Measurements from ENCODE around the gene APOD. TPM values are rescaled to one million over a fixed set of nuclear protein-coding genes. Genes with fewer than 3 reads are reported as not detected.

Gene APOD
- total RNA-seq, 1 donor from 2014 or later = 0.35 TPM

GRCh38 chr3:195539479-195539878 is 44.3 kb downstream of the APOD start:
- Mint-ChIP-seq H3K36me3 (ENCODE audit: low read depth) (peaks cover 31% of the 10 kb centered on the region), H3K27me3 (no peaks in the 10 kb centered on the region), H3K27ac (peak overlapping the region; percentile 53), H3K4me1 (peaks cover 82% of the 10 kb centered on the region), H3K9me3 (no peaks in the 10 kb centered on the region), H3K4me3 (peak overlapping the region; percentile 49)
- ATAC-seq (ENCODE audit: low read depth) (no peak), DNase-seq (no peak)
- intact Hi-C loops (cut with micrococcal nuclease) = no loop called here
- CTCF ChIA-PET = interaction anchor here (2.3 kb wide), 1 partner anchor 268 kb away, joined by 12 read pairs; the partner anchor contains the start of gene XXYLT1
- TF ChIP-seq CTCF (IDR thresholded peaks at IDR 0.05) = no peak
- POLR2A ChIA-PET = interaction anchor here (1.0 kb wide), 1 partner anchor 867 kb away, joined by 3 read pairs; the partner anchor contains the start of gene LSG1

GRCh38 chr3:195537995-195538394 is 45.7 kb downstream of the APOD start:
- H3K27me3 Mint-ChIP-seq = no peaks in the 10 kb centered on the region
- peak; percentile 46 for ATAC-seq (ENCODE audit: low read depth)
- ChIA-PET POLR2A (interaction anchor here (0.5 to 1.0 kb wide), 3 partner anchors 11 to 1060 kb away, joined by 3 to 5 read pairs (median 5); partner anchors contain the start of gene MUC4), CTCF (interaction anchor here (2.3 kb wide), 1 partner anchor 267 kb away, joined by 12 read pairs; the partner anchor contains the start of gene XXYLT1)
- no peaks in the 10 kb centered on the region for H3K9me3 Mint-ChIP-seq
- H3K4me3 Mint-ChIP-seq = peak overlapping the region; percentile 56
- DNase-seq = no peak
- peak overlapping the region; percentile 78 for H3K27ac Mint-ChIP-seq
- H3K4me1 Mint-ChIP-seq = peaks cover 87% of the 10 kb centered on the region
- intact Hi-C loops (cut with micrococcal nuclease) = no loop called here
- no peak for TF ChIP-seq CTCF (IDR thresholded peaks at IDR 0.05)
- H3K36me3 Mint-ChIP-seq (ENCODE audit: low read depth) = peaks cover 36% of the 10 kb centered on the region

GRCh38 chr3:195535293-195535692 is 48.4 kb downstream of the APOD start:
- Mint-ChIP-seq H3K4me1 (peaks cover 82% of the 10 kb centered on the region), H3K36me3 (ENCODE audit: low read depth) (peaks cover 34% of the 10 kb centered on the region), H3K27me3 (no peaks in the 10 kb centered on the region), H3K9me3 (no peaks in the 10 kb centered on the region), H3K4me3 (no peak overlapping the region), H3K27ac (no peak overlapping the region)
- no peak for TF ChIP-seq CTCF (IDR thresholded peaks at IDR 0.05)
- ATAC-seq (ENCODE audit: low read depth) (no peak), DNase-seq (no peak)
- ChIA-PET CTCF (interaction anchor here (2.6 kb wide), 1 partner anchor 265 kb away, joined by 8 read pairs; the partner anchor contains the start of gene XXYLT1), POLR2A (interaction anchor here (1.5 kb wide), 1 partner anchor 7 kb away, joined by 12 read pairs; the partner anchor contains the start of gene PPP1R2)
- intact Hi-C loops (cut with micrococcal nuclease) = no loop called here

GRCh38 chr3:195532834-195533233 is 50.9 kb downstream of the APOD start:
- no peak for DNase-seq
- intact Hi-C loops (cut with micrococcal nuclease) = no loop called here
- H3K4me3 Mint-ChIP-seq = no peak overlapping the region
- no peaks in the 10 kb centered on the region for H3K27me3 Mint-ChIP-seq
- ChIA-PET POLR2A (interaction anchor here (0.6 to 1.5 kb wide), 3 partner anchors 10 to 1393 kb away, joined by 3 to 8 read pairs (median 4); partner anchors contain the start of gene PPP1R2), CTCF (interaction anchor here (1.0 kb wide), 1 partner anchor 10 kb away, joined by 3 read pairs; no protein-coding TSS in a partner anchor)
- H3K9me3 Mint-ChIP-seq = no peaks in the 10 kb centered on the region
- no peak overlapping the region for H3K27ac Mint-ChIP-seq
- TF ChIP-seq CTCF (IDR thresholded peaks at IDR 0.05) = no peak
- H3K36me3 Mint-ChIP-seq (ENCODE audit: low read depth) = peaks cover 35% of the 10 kb centered on the region
- peaks cover 57% of the 10 kb centered on the region for H3K4me1 Mint-ChIP-seq
- ATAC-seq (ENCODE audit: low read depth) = no peak

- intact Hi-C loops (cut with micrococcal nuclease) = no loop called here
- no peak overlapping the region for H3K27ac Mint-ChIP-seq
- DNase-seq (no peak), ATAC-seq (ENCODE audit: low read depth) (no peak)
- POLR2A ChIA-PET = interaction anchor here (1.5 kb wide), 1 partner anchor 10 kb away, joined by 8 read pairs; the partner anchor contains the start of gene PPP1R2
- no peak for TF ChIP-seq CTCF (IDR thresholded peaks at IDR 0.05)
- no peaks in the 10 kb centered on the region for H3K9me3 Mint-ChIP-seq
- no peak overlapping the region for H3K4me3 Mint-ChIP-seq
- no peaks in the 10 kb centered on the region for H3K27me3 Mint-ChIP-seq
- H3K36me3 Mint-ChIP-seq (ENCODE audit: low read depth) = peaks cover 39% of the 10 kb centered on the region
- CTCF ChIA-PET = interaction anchor here (1.0 kb wide), 1 partner anchor 10 kb away, joined by 3 read pairs; no protein-coding TSS in a partner anchor
- H3K4me1 Mint-ChIP-seq = peaks cover 52% of the 10 kb centered on the region
These were observed 51.4 kb downstream of the APOD start for GRCh38 chr3:195532345-195532744.

All from activated B cell treated with CpG ODN at 0.5 μM for 24 hours (primary cell).